Panc1 (cell line): ENCODE results near the gene CCDC83.

Experiments
- POLR2AphosphoS5 ChIP-seq: IDR thresholded peaks from 2 replicates; pipeline ENCODE4 v1.6.1; 2012; ENCODE audit warnings: mild to moderate bottlenecking, low read depth, low read length, moderate library complexity
- SIN3A ChIP-seq: IDR thresholded peaks from 2 replicates; pipeline ENCODE4 v1.6.1; 2012; ENCODE audit warnings: low read depth, mild to moderate bottlenecking, low read length, moderate library complexity, borderline replicate concordance; ENCODE audit not compliant: insufficient read depth
- TF ChIP-seq, protein P1 (sequence below): fragments of 450-650 bp; IDR thresholded peaks from 2 replicates; pipeline ENCODE4 v1.5.1; 2017; ENCODE audit warnings: mild to moderate bottlenecking

DNA sequence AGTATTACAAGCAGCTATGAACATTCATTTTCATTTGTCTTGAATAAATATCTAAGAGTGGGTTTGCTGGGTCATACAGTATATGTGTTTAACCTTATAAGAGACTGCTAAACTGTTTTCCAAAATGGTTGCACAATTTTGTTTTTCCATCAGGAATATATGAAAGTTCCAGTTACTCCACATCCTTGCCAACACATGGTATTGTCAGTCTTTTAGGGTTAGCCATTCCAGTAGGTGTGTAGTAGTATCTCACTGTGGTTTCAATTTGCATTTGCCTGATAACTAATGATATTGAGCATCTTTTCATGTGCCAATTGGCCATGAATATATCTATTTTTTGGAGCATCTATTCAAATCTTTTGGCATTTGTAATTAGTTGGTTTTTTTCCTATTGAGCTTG is 7.7 kb upstream of the CCDC83 start:
- TF ChIP-seq, protein P1, sequence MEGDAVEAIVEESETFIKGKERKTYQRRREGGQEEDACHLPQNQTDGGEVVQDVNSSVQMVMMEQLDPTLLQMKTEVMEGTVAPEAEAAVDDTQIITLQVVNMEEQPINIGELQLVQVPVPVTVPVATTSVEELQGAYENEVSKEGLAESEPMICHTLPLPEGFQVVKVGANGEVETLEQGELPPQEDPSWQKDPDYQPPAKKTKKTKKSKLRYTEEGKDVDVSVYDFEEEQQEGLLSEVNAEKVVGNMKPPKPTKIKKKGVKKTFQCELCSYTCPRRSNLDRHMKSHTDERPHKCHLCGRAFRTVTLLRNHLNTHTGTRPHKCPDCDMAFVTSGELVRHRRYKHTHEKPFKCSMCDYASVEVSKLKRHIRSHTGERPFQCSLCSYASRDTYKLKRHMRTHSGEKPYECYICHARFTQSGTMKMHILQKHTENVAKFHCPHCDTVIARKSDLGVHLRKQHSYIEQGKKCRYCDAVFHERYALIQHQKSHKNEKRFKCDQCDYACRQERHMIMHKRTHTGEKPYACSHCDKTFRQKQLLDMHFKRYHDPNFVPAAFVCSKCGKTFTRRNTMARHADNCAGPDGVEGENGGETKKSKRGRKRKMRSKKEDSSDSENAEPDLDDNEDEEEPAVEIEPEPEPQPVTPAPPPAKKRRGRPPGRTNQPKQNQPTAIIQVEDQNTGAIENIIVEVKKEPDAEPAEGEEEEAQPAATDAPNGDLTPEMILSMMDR = no peak
- no peak for TF ChIP-seq POLR2AphosphoS5
- no peak for TF ChIP-seq SIN3A
